RWPE2 (cell line): ENCODE measurements around the gene B4GAT1.
"Not testable (repeated sequence)": the region's sequence is repeated elsewhere in the genome, so short reads cannot be mapped to it uniquely, and the experiment has no call there.

Experiments
- ATAC-seq: fragments of 200-7000 bp; cut with Tn5 transposase; 3 replicates; pipeline ENCODE4 v1.9.1; 2021; ENCODE audit warnings: low read depth
- DNase-seq: peaks from one replicate; pipeline ENCODE4 v3.0.0-alpha.2; 2020; ENCODE audit warnings: low spot score
- H3K27ac ChIP-seq: fragments of 450-650 bp; 2 replicates; pipeline ENCODE4 v1.5.1; 2017; ENCODE audit warnings: mild to moderate bottlenecking; ENCODE audit not compliant: poor library complexity, severe bottlenecking
- H3K27me3 ChIP-seq: fragments of 250-450 bp; sonication (Bioruptor Pico); 2 replicates; pipeline ENCODE4 v1.5.1; 2021; ENCODE audit warnings: mild to moderate bottlenecking, moderate library complexity; ENCODE audit not compliant: insufficient read depth, poor library complexity, severe bottlenecking
- H3K36me3 ChIP-seq: fragments of 250-450 bp; sonication (Bioruptor Pico); 2 replicates; pipeline ENCODE4 v1.5.1; 2020; ENCODE audit warnings: low read depth, mild to moderate bottlenecking, moderate library complexity
- H3K4me1 ChIP-seq: fragments of 250-450 bp; sonication (Bioruptor Pico); 2 replicates; pipeline ENCODE4 v1.5.1; 2021; ENCODE audit warnings: mild to moderate bottlenecking, moderate library complexity; ENCODE audit not compliant: insufficient read depth, poor library complexity, severe bottlenecking
- H3K4me3 ChIP-seq: fragments of 250-450 bp; sonication (Bioruptor Pico); 2 replicates; pipeline ENCODE4 v1.5.1; 2021; ENCODE audit warnings: mild to moderate bottlenecking, moderate library complexity; ENCODE audit not compliant: severe bottlenecking
- H3K9me3 ChIP-seq: fragments of 250-450 bp; sonication (Bioruptor Pico); 2 replicates; pipeline ENCODE4 v1.5.1; 2021; ENCODE audit warnings: mild to moderate bottlenecking, moderate library complexity; ENCODE audit not compliant: severe bottlenecking
- TF ChIP-seq, protein P1 (sequence below): fragments of 450-650 bp; IDR thresholded peaks from one replicate; pipeline ENCODE4 v1.5.1; 2017; ENCODE audit warnings: mild to moderate bottlenecking, moderate library complexity; ENCODE audit not compliant: poor library complexity, severe bottlenecking

The B4GAT1 gene

GRCh38 chr11:66312549-66313320, 34.7 kb downstream of the B4GAT1 start:
- TF ChIP-seq, protein P1, sequence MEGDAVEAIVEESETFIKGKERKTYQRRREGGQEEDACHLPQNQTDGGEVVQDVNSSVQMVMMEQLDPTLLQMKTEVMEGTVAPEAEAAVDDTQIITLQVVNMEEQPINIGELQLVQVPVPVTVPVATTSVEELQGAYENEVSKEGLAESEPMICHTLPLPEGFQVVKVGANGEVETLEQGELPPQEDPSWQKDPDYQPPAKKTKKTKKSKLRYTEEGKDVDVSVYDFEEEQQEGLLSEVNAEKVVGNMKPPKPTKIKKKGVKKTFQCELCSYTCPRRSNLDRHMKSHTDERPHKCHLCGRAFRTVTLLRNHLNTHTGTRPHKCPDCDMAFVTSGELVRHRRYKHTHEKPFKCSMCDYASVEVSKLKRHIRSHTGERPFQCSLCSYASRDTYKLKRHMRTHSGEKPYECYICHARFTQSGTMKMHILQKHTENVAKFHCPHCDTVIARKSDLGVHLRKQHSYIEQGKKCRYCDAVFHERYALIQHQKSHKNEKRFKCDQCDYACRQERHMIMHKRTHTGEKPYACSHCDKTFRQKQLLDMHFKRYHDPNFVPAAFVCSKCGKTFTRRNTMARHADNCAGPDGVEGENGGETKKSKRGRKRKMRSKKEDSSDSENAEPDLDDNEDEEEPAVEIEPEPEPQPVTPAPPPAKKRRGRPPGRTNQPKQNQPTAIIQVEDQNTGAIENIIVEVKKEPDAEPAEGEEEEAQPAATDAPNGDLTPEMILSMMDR: no peak
- peak overlapping the region; percentile 42 for H3K27ac ChIP-seq
- no peaks in the 10 kb centered on the region for H3K9me3 ChIP-seq
- H3K36me3 ChIP-seq: no peaks in the 10 kb centered on the region
- H3K4me3 ChIP-seq: peak overlapping the region; percentile 40
- no peaks in the 10 kb centered on the region for H3K27me3 ChIP-seq
- H3K4me1 ChIP-seq: no peaks in the 10 kb centered on the region
- peak; percentile 90 for ATAC-seq
- peak; percentile 98 for DNase-seq

DNA sequence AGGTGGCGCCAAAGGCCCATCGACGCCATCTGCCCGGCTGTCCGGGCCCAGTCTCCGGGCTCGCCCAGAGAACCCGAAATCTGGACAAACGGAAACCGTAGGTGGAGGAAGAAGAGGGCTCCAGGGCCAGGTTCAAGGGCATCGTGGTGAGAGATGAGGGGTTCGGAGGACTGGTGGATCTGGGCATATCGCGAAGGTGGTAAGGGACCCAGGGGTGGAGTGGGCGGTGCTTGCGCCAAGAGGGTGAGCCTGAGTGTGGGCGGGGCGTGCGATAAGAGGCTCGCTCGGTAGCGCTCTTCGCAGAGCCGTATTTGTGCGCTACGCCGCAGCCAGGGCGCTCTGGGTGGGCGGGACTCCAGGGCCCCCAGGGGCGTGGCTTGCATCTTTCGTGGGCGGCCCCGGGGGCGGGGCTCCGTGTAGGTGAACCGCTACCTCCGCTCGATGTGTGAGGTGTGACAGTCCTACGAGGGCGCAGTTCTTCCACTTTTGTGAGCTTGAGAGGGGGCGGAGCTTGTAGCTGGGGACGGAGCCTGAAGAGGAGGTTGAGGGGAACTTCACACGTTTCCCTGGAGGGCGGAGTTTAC, 35.4 kb downstream of the B4GAT1 start:
- peak overlapping the region; percentile 42 for H3K27ac ChIP-seq
- DNase-seq: peak; percentile 96
- H3K27me3 ChIP-seq: no peaks in the 10 kb centered on the region
- peak overlapping the region; percentile 40 for H3K4me3 ChIP-seq
- H3K4me1 ChIP-seq: no peaks in the 10 kb centered on the region
- ATAC-seq: peak; percentile 79
- H3K36me3 ChIP-seq: no peaks in the 10 kb centered on the region
- no peaks in the 10 kb centered on the region for H3K9me3 ChIP-seq
- TF ChIP-seq, protein P1: peak; percentile 96

- no peaks in the 10 kb centered on the region for H3K36me3 ChIP-seq
- H3K9me3 ChIP-seq: no peaks in the 10 kb centered on the region
- peak overlapping the region; percentile 42 for H3K27ac ChIP-seq
- no peak for DNase-seq
- H3K4me3 ChIP-seq: peak overlapping the region; percentile 40
- no peak for ATAC-seq
- TF ChIP-seq, protein P1: no peak
- H3K27me3 ChIP-seq: no peaks in the 10 kb centered on the region
- H3K4me1 ChIP-seq: no peaks in the 10 kb centered on the region
Observed at GRCh38 chr11:66311470-66311964, 35.9 kb downstream of the B4GAT1 start.

- not testable (repeated sequence) for H3K9me3 ChIP-seq, H3K27ac ChIP-seq, H3K27me3 ChIP-seq, H3K4me1 ChIP-seq, DNase-seq, ATAC-seq, H3K4me3 ChIP-seq, H3K36me3 ChIP-seq
Observed at GRCh38 chr11:66310803-66311440, 36.5 kb downstream of the B4GAT1 start.

DNA sequence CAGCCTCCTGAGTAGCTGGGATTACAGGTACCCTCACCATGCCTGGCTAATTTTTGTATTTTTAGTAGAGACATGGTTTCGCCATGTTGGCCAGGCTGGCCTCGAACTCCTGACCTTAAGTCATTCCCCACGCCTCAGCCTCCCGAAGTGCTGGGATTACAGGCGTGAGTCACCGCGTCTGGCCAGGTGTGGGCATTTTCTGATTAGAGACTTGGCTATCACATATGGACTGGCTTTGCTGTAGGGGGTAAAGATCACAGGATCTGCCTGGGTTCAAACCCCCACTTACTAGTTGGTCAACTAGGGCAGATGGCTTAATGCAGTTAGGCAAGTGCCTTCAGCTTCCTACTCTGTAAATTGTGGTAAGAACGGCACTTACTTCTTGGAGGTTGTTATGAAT, 37.1 kb downstream of the B4GAT1 start:
- Histone ChIP-seq H3K9me3 (no peaks in the 10 kb centered on the region), H3K4me3 (no peak overlapping the region), H3K4me1 (no peaks in the 10 kb centered on the region), H3K36me3 (no peaks in the 10 kb centered on the region), H3K27ac (no peak overlapping the region), H3K27me3 (no peaks in the 10 kb centered on the region)
- DNase-seq (no peak), ATAC-seq (no peak)
- TF ChIP-seq, protein P1: no peak
